ENCODE data around the gene NTRK2.
"Not testable (repeated sequence)": the region's sequence is repeated elsewhere in the genome, so short reads cannot be mapped to it uniquely, and the experiment has no call there.

The NTRK2 gene

GRCh38 chr9:84891924-84892323 is 222.4 kb downstream of the NTRK2 start:
- DNase-seq (ENCODE audit: low read depth, low spot score) = no peak

GRCh38 chr9:84893419-84894128 is 224.0 kb downstream of the NTRK2 start:
- no peak for DNase-seq (ENCODE audit: low read depth, low spot score)

GRCh38 chr9:84894859-84895258 is 225.3 kb downstream of the NTRK2 start:
- no peak for DNase-seq (ENCODE audit: low read depth, low spot score)

- DNase-seq (ENCODE audit: low read depth, low spot score) = no peak
Observed at GRCh38 chr9:84897362-84898094, 228.0 kb downstream of the NTRK2 start.

- no peak for DNase-seq (ENCODE audit: low read depth, low spot score)
Observed at GRCh38 chr9:84898188-84898587, 228.7 kb downstream of the NTRK2 start.

- DNase-seq (ENCODE audit: low read depth, low spot score) = not testable (repeated sequence)
Observed at GRCh38 chr9:84898618-84899017, 229.1 kb downstream of the NTRK2 start.

GRCh38 chr9:84899326-84899725 is 229.8 kb downstream of the NTRK2 start:
- DNase-seq (ENCODE audit: low read depth, low spot score) = no peak

GRCh38 chr9:84900421-84900820 is 230.9 kb downstream of the NTRK2 start:
- peak; percentile 14 for DNase-seq (ENCODE audit: low read depth, low spot score)

- no peak for DNase-seq (ENCODE audit: low read depth, low spot score)
Observed at GRCh38 chr9:84903963-84904362, 234.4 kb downstream of the NTRK2 start.

GRCh38 chr9:84916769-84917168 is 247.2 kb downstream of the NTRK2 start:
- DNase-seq (ENCODE audit: low read depth, low spot score) = no peak

GRCh38 chr9:84917366-84918070 is 248.0 kb downstream of the NTRK2 start:
- no peak for DNase-seq (ENCODE audit: low read depth, low spot score)

- no peak for DNase-seq (ENCODE audit: low read depth, low spot score)
Observed at GRCh38 chr9:84919440-84919839, 249.9 kb downstream of the NTRK2 start.

- no peak for DNase-seq (ENCODE audit: low read depth, low spot score)
Observed at GRCh38 chr9:84921175-84921574, 251.6 kb downstream of the NTRK2 start.

- DNase-seq (ENCODE audit: low read depth, low spot score) = no peak
Observed at GRCh38 chr9:84922051-84922450, 252.5 kb downstream of the NTRK2 start.

GRCh38 chr9:84924266-84924665 is 254.7 kb downstream of the NTRK2 start:
- DNase-seq (ENCODE audit: low read depth, low spot score) = peak; percentile 19

GRCh38 chr9:84925225-84925872 is 255.8 kb downstream of the NTRK2 start:
- DNase-seq (ENCODE audit: low read depth, low spot score) = no peak

- DNase-seq (ENCODE audit: low read depth, low spot score) = no peak
Observed at GRCh38 chr9:84926793-84927192, 257.3 kb downstream of the NTRK2 start.

- no peak for DNase-seq (ENCODE audit: low read depth, low spot score)
Observed at GRCh38 chr9:84928419-84928818, 258.9 kb downstream of the NTRK2 start.

- DNase-seq (ENCODE audit: low read depth, low spot score) = no peak
Observed at GRCh38 chr9:84929068-84929467, 259.5 kb downstream of the NTRK2 start.

- DNase-seq (ENCODE audit: low read depth, low spot score) = peak; percentile 41
Observed at GRCh38 chr9:84932915-84933527, 263.5 kb downstream of the NTRK2 start.

GRCh38 chr9:84935528-84936117 is 266.1 kb downstream of the NTRK2 start:
- no peak for DNase-seq (ENCODE audit: low read depth, low spot score)
